ENCODE data around the gene PRKCH. TPM values are rescaled to one million over a fixed set of nuclear protein-coding genes. Genes with fewer than 3 reads are reported as not detected.

Gene PRKCH
- total RNA-seq, 1 experiment from 2014 or later, result 2.7 TPM

DNA sequence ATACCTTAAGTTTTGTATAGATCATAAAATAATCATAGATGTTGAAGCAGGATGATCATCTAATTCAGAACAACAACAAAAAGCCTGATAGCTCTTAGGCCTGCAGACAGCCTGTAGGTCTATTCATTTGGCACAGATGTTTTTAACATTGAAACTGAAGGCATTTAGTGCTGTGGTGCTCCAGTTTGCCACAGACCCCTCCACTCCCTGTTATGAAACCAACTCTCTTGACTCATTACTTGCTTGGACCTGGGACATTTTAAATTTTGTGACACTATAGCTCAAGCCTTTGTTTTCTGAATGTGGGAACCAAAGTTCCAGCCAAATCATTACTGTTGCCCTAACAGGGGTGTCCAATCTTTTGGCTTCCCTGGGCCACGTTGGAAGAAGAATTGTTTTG, 9.1 kb downstream of the PRKCH start:
- DNase-seq (ENCODE audit: low read depth, low spot score) (no peak), ATAC-seq (no peak)
- intact Hi-C loops (cut with micrococcal nuclease; ENCODE audit: unreplicated experiment) (no loop called here), in situ Hi-C loops (cut with HindIII; ENCODE audit: low pct_unique_long_range_greater_than_20kb, low sequenced_read_pairs) (no loop called here)
- no peaks in the 10 kb centered on the region for H3K36me3 ChIP-seq (ENCODE audit: control insufficient read depth, insufficient read depth, low read length)
- TF ChIP-seq TCF7L2 (IDR thresholded peaks at IDR 0.05; ENCODE audit: low read depth, low read length) (no peak), SIN3A (IDR thresholded peaks at IDR 0.05; ENCODE audit: borderline replicate concordance, insufficient read depth, low read depth, low read length) (no peak), POLR2AphosphoS5 (IDR thresholded peaks at IDR 0.05; ENCODE audit: low read depth, low read length) (no peak)
- TF ChIP-seq, protein P1, sequence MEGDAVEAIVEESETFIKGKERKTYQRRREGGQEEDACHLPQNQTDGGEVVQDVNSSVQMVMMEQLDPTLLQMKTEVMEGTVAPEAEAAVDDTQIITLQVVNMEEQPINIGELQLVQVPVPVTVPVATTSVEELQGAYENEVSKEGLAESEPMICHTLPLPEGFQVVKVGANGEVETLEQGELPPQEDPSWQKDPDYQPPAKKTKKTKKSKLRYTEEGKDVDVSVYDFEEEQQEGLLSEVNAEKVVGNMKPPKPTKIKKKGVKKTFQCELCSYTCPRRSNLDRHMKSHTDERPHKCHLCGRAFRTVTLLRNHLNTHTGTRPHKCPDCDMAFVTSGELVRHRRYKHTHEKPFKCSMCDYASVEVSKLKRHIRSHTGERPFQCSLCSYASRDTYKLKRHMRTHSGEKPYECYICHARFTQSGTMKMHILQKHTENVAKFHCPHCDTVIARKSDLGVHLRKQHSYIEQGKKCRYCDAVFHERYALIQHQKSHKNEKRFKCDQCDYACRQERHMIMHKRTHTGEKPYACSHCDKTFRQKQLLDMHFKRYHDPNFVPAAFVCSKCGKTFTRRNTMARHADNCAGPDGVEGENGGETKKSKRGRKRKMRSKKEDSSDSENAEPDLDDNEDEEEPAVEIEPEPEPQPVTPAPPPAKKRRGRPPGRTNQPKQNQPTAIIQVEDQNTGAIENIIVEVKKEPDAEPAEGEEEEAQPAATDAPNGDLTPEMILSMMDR (IDR thresholded peaks at IDR 0.05), result no peak
- TF ChIP-seq, protein P2, sequence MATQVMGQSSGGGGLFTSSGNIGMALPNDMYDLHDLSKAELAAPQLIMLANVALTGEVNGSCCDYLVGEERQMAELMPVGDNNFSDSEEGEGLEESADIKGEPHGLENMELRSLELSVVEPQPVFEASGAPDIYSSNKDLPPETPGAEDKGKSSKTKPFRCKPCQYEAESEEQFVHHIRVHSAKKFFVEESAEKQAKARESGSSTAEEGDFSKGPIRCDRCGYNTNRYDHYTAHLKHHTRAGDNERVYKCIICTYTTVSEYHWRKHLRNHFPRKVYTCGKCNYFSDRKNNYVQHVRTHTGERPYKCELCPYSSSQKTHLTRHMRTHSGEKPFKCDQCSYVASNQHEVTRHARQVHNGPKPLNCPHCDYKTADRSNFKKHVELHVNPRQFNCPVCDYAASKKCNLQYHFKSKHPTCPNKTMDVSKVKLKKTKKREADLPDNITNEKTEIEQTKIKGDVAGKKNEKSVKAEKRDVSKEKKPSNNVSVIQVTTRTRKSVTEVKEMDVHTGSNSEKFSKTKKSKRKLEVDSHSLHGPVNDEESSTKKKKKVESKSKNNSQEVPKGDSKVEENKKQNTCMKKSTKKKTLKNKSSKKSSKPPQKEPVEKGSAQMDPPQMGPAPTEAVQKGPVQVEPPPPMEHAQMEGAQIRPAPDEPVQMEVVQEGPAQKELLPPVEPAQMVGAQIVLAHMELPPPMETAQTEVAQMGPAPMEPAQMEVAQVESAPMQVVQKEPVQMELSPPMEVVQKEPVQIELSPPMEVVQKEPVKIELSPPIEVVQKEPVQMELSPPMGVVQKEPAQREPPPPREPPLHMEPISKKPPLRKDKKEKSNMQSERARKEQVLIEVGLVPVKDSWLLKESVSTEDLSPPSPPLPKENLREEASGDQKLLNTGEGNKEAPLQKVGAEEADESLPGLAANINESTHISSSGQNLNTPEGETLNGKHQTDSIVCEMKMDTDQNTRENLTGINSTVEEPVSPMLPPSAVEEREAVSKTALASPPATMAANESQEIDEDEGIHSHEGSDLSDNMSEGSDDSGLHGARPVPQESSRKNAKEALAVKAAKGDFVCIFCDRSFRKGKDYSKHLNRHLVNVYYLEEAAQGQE (IDR thresholded peaks at IDR 0.05; ENCODE audit: insufficient read depth in 1 of 2, low read depth in 2 of 2, low read length in 1 of 2), result no peak
- ChIA-PET POLR2A (no interaction called here), CTCF (no interaction called here)
- H3K27me3 ChIP-seq (ENCODE audit: control insufficient read depth, insufficient read depth, low read length), result no peaks in the 10 kb centered on the region
- no peaks in the 10 kb centered on the region for H3K9me3 ChIP-seq (ENCODE audit: control insufficient read depth, insufficient read depth, low read depth, low read length)
- BruUV-seq (replicated peaks), result no TSS peak
- no peak overlapping the region for H3K4me3 ChIP-seq (ENCODE audit: low read depth in 2 of 2, low read length in 2 of 2)
- no peak overlapping the region for H3K27ac ChIP-seq (ENCODE audit: low read length)
- H3K4me1 ChIP-seq (ENCODE audit: control insufficient read depth, insufficient read depth, low read length), result no peaks in the 10 kb centered on the region

DNA sequence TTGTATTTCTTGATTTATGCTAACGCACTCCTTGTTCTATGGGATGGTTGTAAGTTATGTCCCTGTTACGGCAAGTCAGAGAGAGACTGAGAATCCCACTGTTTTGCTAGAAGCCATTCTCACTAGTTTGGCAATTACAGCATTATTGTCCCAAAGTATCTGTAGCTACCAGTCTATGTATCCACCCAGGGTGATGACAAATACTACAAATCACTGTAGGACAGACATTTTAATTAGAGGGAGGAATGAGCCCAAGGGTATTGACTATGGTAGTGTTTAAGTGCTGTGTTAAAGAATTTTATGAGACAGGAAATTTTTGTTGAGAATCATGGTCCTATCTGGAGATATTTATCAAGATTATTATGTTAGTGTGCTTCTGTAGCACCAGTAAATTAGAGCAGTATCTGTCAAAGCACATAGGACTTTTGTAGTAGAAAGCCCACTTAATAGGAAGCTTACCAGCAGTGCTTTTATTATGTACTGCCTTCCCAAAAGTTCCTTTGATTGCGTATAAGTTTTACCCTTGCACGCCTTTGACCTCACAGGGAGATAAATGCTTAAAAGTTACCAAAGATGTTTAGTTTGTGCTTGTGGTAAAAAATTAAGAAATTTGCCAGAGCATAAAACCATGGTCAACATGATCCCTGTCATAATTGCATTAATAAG, 10.7 kb downstream of the PRKCH start:
- no peaks in the 10 kb centered on the region for H3K4me1 ChIP-seq (ENCODE audit: control insufficient read depth, insufficient read depth, low read length)
- ChIA-PET CTCF (no interaction called here), POLR2A (no interaction called here)
- ATAC-seq, result no peak
- in situ Hi-C loops (cut with HindIII; ENCODE audit: low pct_unique_long_range_greater_than_20kb, low sequenced_read_pairs), result no loop called here
- no peaks in the 10 kb centered on the region for H3K9me3 ChIP-seq (ENCODE audit: control insufficient read depth, insufficient read depth, low read depth, low read length)
- no TSS peak for BruUV-seq (replicated peaks)
- H3K27ac ChIP-seq (ENCODE audit: low read length), result no peak overlapping the region
- H3K27me3 ChIP-seq (ENCODE audit: control insufficient read depth, insufficient read depth, low read length), result no peaks in the 10 kb centered on the region
- no peak for DNase-seq (ENCODE audit: low read depth, low spot score)
- intact Hi-C loops (cut with micrococcal nuclease; ENCODE audit: unreplicated experiment), result no loop called here
- no peak overlapping the region for H3K4me3 ChIP-seq (ENCODE audit: low read depth in 2 of 2, low read length in 2 of 2)
- no peak for TF ChIP-seq SIN3A (IDR thresholded peaks at IDR 0.05; ENCODE audit: borderline replicate concordance, insufficient read depth, low read depth, low read length)
- TF ChIP-seq, protein P1 (IDR thresholded peaks at IDR 0.05), result no peak
- TF ChIP-seq POLR2AphosphoS5 (IDR thresholded peaks at IDR 0.05; ENCODE audit: low read depth, low read length), result no peak
- H3K36me3 ChIP-seq (ENCODE audit: control insufficient read depth, insufficient read depth, low read length), result no peaks in the 10 kb centered on the region

All from Panc1 (cell line).